ENCODE measurements around the gene MAML2. TPM values are rescaled to one million over a fixed set of nuclear protein-coding genes. Genes with fewer than 3 reads are reported as not detected.
A peak's percentile ranks its signal among the peaks of the same experiment; 100 is the strongest.

MAML2 gene
- total and polyA plus RNA-seq, 4 donors, result 3.8 to 41.8 (median 13.7) TPM

GRCh38 chr11:96322775-96323641 is 20.0 kb downstream of the MAML2 start:
- ATAC-seq (ENCODE audit: insufficient read depth, low FRiP score), result no peak

GRCh38 chr11:96321091-96321490 is 21.9 kb downstream of the MAML2 start:
- H3K9ac ChIP-seq (ENCODE audit: insufficient read depth in 1 of 2, low read length in 2 of 2), result no peak overlapping the region
- H3K27ac ChIP-seq (ENCODE audit: low read depth in 1 of 2, low read length in 1 of 2), result no peak overlapping the region
- 89 to 92% methylated on average over 5 of the region's 5 CpGs for WGBS, 2 donors
- no peaks in the 10 kb centered on the region for H3K27me3 ChIP-seq (ENCODE audit: control insufficient read depth in 3 of 3, insufficient read depth in 3 of 3, low read length in 2 of 3)
- DNase-seq, result no peak
- TF ChIP-seq CTCF (IDR thresholded peaks at IDR 0.05; ENCODE audit: control extremely low read depth, extremely low read depth), result no peak
- no peak overlapping the region for H3K4me3 ChIP-seq
- H3K9me3 ChIP-seq (ENCODE audit: control insufficient read depth in 4 of 4, insufficient read depth in 3 of 4, low read length in 3 of 4), result no peaks in the 10 kb centered on the region
- H3K36me3 ChIP-seq (ENCODE audit: control insufficient read depth in 4 of 4, insufficient read depth in 4 of 4, low read length in 4 of 4), result peaks cover 0 to 5% (median 0%) of the 10 kb centered on the region in 4 donors
- peaks cover 11 to 38% (median 25%) of the 10 kb centered on the region in 5 donors for H3K4me1 ChIP-seq (ENCODE audit: control insufficient read depth in 5 of 5, insufficient read depth in 5 of 5, low read length in 5 of 5)
- no peak for ATAC-seq (ENCODE audit: insufficient read depth, low FRiP score)

More at GRCh38 chr11:96322775-96323641, 20.0 kb downstream of the MAML2 start:
- Histone ChIP-seq H3K27ac (ENCODE audit: low read depth in 1 of 2, low read length in 1 of 2) (peak overlapping the region in 1 of 2 donors; percentile 75), H3K36me3 (ENCODE audit: control insufficient read depth in 4 of 4, insufficient read depth in 4 of 4, low read length in 4 of 4) (no peaks in the 10 kb centered on the region), H3K9ac (ENCODE audit: insufficient read depth in 1 of 2, low read length in 2 of 2) (no peak overlapping the region), H3K9me3 (ENCODE audit: control insufficient read depth in 4 of 4, insufficient read depth in 3 of 4, low read length in 3 of 4) (no peaks in the 10 kb centered on the region), H3K4me3 (no peak overlapping the region), H3K27me3 (ENCODE audit: control insufficient read depth in 3 of 3, insufficient read depth in 3 of 3, low read length in 2 of 3) (no peaks in the 10 kb centered on the region), H3K4me1 (ENCODE audit: control insufficient read depth in 5 of 5, insufficient read depth in 5 of 5, low read length in 5 of 5) (peaks cover 5 to 24% (median 20%) of the 10 kb centered on the region in 5 donors)
- TF ChIP-seq CTCF (IDR thresholded peaks at IDR 0.05; ENCODE audit: control extremely low read depth, extremely low read depth), result no peak
- DNase-seq, result no peak
- WGBS, 2 donors, result 91% methylated on average over 10 of the region's 10 CpGs

GRCh38 chr11:96319898-96320656 is 22.9 kb downstream of the MAML2 start:
- 82 to 91% methylated on average over 2 of the region's 2 CpGs for WGBS, 2 donors
- Histone ChIP-seq H3K4me1 (ENCODE audit: control insufficient read depth in 5 of 5, insufficient read depth in 5 of 5, low read length in 5 of 5) (peaks cover 11 to 38% (median 25%) of the 10 kb centered on the region in 5 donors), H3K27ac (ENCODE audit: low read depth in 1 of 2, low read length in 1 of 2) (no peak overlapping the region), H3K4me3 (no peak overlapping the region), H3K9ac (ENCODE audit: insufficient read depth in 1 of 2, low read length in 2 of 2) (no peak overlapping the region), H3K36me3 (ENCODE audit: control insufficient read depth in 4 of 4, insufficient read depth in 4 of 4, low read length in 4 of 4) (peaks cover 0 to 5% (median under 1%) of the 10 kb centered on the region in 4 donors), H3K27me3 (ENCODE audit: control insufficient read depth in 3 of 3, insufficient read depth in 3 of 3, low read length in 2 of 3) (no peaks in the 10 kb centered on the region), H3K9me3 (ENCODE audit: control insufficient read depth in 4 of 4, insufficient read depth in 3 of 4, low read length in 3 of 4) (no peaks in the 10 kb centered on the region)
- ATAC-seq (ENCODE audit: insufficient read depth, low FRiP score) (no peak), DNase-seq (no peak)
- TF ChIP-seq CTCF (IDR thresholded peaks at IDR 0.05; ENCODE audit: control extremely low read depth, extremely low read depth), result no peak
